ENCODE measurements around the gene TXNRD2.

The TXNRD2 gene

DNA sequence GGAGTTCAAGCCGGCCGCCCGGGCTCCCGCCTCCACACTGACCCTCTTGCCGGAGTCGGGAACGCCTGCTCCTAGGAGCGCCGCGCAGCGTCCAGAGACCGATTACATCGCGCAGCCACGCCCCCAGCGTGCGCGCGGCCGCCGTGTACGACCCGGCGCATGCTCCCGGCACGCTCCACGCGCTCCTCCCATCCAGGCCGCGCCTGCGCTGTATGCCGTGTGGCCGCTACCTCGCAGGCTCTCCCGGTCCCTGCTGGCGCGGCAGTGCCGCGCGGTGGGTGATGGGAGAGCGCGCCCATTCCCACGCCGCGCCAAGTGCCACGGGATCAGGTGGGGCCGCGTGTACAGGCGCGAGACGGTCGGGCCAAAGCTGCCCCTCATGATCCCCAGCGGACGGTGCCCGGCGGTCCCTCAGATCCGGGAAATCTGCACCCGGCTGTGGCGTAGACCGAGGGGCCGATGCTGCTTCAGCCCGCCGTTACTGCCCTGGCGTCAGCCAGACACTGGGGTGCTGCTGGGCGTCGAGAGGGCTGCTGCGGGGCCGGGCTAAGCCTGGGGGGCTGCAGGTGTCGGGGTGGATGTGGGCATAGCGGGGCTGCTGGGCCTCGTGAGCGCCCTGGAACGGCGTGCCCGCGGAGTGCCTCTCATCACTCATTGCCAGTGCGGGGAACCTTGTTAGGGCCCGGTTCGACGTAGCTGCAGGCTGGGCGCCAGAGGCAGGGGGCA, 86.7 kb downstream of the TXNRD2 start, which contains the start of the genes GNB1L and RTL10:
TSS of gene GNB1L (minus strand) at position 97 of the 726 bp plus-strand sequence. CDS start 33,519 bp downstream, outside the sequence.
TSS of gene RTL10 (minus strand) at position 97 of the 726 bp plus-strand sequence. CDS start 2,613 bp downstream, outside the sequence.
- peak; percentile 99 for DNase-seq

DNA sequence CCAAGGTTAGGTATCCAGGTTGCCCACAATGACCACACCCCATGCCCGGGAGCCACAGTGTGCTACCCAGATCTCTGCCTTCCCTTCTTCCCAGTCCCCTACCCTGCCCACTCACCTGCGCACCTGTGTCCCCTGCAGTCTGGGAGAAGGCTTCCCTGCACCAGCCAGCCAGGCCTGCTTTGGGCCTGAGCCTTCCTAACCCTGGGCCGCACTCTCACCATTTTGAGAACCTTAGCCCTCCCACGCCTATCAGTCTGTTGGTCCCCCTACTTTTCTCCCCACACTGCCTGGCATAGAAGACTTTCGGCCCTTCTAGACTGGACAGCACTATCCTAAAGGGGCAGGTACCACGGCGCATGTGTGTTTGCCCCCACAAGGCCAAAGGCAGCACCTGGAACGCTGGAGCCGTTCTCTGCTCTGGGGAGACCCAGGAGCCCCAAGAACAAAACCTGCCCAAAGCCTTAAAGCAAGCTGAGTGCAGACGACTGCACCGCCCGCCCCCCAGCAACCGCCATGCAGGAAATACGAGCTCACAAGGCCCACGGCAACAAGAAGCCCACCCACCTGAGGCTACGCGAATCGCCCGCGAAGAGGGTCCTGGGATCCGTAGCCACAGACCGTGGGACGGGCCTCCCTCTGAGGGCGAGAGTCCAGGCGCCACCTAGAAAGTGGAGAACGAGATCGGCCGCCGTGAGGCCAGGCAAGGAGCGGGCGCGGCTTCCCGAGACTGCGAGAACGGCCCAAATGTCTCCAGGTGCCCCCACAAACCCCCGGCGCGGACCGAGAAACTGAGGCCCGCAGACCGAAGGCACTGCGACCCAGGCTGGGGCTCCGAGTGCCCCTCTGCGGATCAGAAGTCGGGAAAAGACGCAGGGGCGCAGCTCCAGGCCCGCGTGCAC, 87.5 kb downstream of the TXNRD2 start:
- DNase-seq = no peak

DNA sequence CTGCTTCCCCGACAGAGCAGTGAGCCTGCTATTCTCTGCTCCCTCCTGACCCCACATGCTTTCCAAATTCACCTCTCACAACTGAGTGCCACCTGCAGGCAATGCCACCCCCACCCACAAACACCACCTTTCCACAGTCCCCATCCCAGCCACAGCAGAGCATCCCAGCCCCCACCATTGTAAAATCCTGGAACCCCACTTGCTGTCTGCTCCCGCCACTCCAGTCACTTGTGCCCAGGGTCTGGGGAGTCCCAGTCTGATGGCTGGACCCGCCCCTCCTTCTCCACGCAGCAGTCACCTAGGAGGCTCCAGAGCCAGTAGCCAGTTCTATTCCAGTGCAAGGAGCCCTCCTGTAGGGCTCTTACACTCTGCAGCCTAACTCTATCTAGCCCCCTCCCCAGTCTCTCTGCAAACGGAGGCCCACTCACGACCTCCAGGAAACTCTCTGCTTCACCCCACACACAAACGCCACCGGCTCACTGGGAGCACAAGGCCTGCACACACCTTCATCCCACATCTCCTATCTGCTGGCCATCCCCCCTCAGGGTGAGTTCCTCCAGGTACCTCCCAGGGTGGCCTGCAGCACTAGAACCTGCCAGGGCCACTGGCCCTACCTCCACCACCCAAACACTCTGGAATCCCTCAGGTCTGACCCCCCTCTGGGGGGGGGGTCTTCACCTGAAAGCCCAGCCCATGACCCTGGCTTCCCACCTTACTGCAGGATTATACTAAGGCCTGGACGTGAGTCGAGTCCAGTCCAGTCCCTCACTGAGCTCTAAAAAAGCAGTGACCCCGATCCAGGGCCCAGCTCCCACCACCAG, 88.3 kb downstream of the TXNRD2 start:
- DNase-seq = no peak

DNA sequence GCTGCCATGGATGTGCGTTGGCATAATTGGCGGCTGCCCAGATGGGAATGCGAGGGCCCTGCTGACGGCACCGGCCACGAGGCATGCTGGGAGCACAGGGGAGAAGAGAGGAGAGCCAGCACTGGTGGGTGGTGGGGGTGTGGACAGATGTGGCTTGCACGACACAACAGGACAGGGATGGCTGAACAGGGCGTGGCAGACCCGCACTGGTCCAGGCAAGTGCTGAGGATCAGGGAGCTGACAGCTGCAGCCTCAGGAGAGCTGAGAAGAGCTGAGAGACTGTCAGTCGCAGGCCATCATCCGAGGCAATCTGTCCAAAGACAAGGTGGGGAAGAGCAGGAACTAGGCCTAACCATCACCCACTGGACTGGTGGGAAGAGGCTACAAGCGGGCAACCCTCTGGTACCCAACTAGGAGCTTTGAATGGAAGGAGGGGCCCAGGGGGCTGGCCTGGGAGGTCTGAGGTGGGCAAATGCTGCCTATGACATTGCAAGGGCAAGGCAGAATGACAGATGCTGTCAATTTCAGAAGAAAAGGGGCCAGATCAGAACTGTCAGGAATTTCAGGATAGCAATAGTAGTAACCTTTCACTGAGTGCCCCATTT, 89.3 kb downstream of the TXNRD2 start:
- no peak for DNase-seq

DNA sequence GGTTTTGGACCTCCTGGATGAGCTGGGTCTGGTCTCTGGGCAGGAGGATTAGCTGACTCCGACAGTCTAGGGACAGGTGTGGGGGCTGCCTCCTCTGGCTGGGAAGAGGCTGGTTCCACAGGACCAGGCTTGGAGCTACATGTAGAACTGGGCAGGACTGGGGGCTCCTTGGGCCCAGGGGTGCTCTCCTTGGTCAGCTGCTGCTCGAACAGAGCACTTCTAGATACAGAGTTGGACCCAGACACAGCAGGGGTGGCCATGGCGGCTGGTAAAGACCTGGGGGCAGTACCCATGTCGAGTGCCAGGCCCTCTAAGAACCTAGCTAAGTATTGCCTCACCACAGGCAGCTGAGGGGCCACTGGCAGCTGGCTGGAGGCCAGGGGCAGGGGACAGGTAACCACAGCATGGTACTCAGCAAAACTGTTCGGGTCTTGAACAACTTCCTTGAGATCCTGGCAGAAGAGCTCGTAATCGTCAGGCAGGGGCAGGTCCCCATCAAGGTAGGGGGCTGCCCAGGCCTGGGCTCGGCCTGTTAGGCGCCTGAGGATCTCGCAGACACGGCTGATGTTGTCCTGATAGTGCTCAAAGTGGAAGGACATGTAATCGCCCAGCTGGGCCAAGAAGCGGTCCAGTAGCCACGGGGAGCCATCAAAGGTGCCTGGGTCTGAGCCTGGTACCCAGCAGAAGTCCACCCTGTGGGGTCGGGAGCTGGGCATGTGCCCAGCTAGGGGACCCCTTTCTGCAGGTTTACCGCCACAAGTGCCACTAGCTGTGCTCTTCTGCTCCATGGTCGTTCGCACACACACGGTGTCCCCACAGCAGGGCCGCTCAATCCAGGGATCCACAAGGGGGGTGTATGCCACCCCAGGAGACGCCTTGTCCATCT, 90.1 kb downstream of the TXNRD2 start:
- DNase-seq = no peak

DNA sequence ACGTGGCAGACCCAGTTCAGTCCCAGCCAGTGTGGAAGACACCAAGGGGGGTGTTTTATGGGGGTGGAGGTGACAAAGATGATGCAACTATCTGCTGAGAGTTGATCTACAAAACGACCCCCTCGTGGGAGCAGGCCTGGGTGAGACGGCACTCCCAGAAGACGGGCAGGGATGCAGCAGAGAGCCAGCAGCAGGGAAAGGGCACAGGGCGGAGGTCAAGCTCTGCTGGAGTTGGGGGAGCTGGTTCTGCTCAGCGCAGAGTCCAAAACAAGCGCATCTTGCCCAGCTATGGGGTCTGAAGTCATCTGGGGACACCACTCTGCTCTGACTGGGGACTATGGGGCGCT, 90.9 kb downstream of the TXNRD2 start:
- no peak for DNase-seq

DNA sequence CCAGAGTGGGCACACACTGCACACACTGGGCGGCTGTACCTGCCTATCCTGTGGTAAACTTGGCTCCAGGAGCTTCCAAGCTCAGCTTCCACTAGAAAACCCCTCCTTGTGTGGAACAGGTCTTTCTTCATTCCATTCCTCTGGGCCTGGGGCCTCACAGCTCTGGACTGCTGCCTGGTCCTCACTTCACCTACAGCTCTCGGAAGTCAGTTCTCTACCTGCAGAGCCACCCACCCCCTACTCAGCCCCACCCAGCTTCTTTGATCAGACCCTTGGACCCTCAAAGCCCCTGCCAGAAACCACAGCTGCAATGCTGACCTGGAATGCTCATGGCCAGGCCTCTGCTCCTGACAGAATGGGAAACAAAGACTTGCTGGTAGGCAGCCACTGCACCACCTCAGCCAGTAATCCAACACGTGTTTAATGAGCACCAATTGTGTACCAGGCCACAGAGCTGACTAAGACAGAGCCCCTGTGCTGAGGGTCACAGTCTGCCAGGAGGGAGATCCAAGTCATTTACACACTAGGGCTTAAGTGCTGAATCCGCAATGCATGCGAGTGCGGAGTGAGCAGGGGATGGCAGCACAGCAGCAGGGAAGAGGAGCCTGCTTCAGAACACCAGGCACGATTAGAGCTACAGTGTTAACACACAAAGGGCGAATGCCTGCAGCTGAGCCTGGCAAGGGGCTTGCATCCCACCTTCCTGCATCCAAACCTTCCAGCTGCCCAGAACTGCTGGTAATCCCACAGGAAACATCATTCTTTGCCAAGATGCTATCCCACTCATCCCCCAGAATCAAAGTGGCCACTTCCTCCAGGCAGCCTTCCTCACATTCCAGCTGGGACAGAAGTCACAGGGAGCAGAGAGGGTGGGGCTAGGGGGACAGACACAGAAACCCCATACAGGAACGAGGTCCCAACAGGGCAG, 91.5 kb downstream of the TXNRD2 start:
- DNase-seq = no peak

DNA sequence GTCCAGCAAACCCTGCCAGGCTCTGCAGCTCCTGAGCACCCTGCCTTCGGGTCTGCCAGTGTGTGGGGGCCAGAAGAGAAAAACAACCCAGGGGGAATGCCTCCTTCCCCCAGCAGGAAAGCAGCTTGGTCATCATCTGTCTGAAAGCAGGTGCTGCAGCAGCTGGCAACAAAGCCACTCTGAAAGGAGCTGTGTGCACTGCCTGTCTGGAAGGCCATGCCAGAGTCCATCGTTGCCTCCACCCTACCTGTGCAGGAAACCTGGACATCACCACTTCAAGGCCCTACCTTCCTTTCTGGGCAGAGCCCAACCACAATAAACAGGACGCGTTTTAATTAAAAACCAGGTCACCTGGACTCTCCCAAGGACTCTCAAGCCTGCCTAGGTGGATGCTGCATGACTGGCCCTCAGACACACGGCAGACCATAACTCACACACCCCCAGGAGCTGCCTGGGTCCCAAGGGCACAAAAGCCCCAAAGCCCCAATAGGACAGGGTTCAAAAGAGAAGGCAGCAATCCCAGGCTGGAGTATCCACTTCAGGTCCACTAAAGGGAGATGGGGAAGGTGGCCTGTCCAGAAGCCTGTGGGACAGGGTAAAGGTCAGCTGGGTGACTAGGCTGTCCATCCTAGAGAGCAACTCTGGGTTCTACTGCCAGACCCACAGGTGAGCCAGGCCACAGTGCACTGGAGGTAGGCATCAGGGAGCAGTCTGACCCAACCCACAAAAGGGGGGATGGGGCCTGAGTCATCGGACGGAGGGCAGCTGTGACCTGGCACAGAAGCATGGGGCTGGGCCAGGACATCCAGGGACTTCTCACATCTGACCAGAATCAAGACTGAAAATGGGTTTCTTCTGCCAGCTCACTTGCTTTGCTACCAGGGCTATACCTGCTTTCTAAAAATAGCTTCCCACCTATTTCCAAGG, 93.1 kb downstream of the TXNRD2 start:
- no peak for DNase-seq

DNA sequence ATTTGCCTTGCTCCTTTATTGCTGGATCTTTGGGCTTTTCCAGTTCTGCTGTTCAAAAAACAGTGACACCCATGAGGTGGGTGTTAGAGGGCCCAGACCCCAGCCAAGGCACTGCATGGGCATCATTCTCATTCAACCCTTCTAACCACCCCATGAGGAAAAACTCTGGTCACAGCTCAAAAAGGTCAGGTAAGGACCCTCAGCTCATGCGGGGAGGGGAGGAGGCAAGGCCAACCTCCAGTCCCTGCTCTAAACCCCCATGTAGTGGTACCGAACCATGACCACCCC, 94.3 kb downstream of the TXNRD2 start:
- DNase-seq = no peak

DNA sequence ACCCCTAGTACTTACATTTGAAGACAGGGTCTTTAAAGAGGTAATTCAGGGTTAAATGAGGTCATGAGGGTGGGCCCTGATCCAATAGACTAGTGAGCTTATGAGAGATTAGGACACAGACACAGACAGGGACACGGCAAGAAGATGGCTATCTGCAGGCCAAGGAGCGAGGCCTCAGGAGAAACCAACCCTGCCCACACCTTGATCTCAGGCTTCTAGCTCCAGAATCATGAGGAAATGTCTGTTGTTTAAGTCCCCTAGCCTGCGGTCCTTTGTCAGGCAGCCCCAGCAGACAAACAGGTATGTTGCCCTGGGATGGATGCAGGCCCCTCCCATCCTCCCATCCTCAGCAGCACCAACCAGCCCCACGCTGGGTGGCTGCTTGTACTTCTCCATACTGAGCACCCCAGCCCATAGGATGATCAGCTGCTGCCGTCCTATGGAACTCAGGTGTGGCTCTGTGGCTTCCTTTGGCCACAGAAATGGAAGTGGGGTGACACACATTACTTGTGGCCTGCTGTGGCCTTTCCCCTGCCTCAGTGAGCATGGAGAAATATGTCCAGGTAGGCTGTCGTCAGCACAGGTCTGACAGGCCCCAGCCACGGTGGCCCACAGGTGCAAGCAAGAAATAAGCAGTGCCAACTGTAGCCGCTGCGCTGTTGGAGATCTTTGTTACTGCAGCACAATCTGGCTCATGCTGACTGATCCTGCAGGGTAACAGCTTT, 94.8 kb downstream of the TXNRD2 start:
- DNase-seq = no peak

DNA sequence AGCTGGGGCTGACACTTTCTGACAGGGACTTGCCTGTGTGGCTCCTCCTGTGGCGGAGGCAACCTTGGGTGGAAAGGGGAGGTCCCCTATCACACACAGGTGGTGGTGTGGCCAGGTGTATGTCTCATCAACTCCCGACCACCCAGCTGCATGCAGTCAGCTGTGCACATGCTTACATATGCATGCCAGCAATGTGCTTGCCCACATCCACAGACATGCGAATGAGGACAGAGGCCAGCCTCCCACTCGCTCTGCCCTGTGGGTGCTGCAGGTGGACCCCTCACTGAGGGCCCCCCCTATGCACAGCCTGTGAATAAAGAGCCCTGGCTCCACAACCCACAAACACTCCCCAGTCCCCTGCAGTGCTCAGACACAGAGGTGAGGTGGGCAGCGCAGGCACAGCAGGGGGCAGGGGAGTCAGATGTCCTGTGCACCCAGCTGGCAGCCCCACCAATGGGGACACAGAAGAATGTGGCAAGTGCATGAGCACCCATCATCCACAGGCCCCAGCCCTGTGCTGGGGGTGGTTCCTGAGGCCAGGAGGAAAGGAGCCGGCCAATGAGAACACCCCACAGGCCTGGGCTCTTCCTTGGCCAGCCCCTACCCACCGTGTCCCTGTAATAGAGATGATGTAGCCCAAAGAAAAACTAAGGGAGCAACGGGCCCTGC, 96.4 kb downstream of the TXNRD2 start:
- no peak for DNase-seq

DNA sequence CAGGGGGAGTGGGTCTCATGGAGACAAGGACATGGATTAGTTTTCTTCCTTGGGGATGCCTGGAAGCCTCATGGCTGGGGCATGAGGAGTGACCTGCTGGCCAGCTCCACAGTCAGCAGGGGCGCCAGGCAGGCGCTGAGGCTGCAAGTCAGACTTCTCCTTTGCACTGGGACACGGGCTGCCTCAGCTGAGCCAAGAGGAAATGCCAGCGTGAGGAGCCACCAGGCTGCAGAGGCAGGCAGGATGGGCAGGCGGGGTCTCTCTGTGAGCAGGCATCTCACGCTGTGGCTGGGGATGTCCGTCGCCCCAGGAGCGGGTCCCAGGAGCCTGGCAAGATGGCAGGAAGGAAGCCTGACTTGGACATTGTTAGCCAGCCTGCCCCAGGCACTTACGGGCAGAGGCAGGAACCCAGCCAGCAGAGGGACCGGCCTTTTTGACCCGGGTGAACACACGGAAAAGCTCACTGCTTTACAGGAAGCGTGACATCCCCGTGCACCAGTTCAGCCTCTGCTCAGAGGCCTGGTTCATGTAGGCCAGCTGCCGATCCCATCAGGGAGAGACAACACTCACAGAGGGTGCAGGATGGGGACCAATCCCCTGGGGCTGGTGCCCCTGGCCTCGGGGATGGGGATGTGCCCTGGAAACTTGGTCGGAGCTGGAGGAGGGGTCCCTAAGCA, 97.1 kb downstream of the TXNRD2 start:
- DNase-seq = peak; percentile 68

DNA sequence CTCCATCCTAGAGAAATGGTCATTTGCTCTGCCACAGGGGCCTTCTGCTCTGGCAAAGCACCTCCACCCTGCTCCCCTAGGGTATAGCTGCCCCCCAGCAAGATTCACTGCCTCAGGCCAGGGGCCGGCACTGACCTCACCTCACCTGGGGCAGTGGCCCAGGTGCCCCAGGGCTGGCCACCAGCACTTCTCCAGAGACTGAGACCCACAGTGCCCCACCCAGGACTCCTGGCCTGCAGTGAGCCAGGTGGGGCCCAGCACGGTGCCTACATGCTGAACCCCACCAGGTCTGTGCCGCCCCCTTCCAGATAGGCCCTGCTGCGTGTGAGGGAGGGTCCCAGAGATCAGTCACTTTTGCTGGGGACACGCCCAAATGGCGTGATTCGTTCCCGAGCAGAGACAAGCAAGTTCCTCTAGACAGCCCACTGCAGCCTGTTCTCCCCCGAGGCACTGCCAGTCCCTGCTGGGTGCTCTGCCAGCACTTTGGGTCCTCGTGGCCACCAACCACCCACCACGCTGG, 97.7 kb downstream of the TXNRD2 start:
- DNase-seq = no peak

DNA sequence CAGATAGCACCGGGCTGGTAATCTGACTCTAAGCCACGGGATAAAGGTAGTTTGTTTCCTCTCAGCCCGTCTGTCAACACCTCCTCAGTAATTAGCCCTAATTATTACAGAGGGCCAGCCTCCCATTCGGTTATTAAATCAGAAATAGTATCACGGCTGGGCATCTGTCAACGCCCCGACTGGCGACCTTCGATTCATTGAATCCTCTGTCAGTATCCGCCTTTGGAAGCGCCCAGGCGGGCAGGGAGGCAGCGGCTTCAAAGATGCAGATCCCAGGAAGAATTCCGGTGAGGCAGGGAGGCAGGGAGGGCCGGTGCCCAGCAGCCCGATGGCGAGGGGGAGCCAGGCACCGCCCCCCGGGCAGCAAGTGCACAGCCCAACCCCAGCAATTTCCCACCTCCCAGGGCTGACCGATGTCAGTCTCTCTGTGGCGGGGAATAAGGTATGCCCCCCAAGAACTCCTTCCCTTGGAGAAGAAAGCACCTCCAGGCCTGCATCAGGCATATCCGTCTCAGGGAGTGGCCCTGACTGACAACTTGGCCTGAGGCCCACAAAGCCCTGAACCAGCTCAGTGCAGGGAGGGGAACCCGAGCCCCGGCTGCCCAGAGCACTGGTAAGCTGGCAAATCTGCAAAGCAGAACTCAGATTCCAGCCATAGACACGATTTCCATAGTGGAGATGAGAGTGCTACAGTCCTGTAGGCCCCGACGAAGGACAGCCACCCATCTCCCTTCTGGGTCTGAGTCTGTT, 98.3 kb downstream of the TXNRD2 start:
- no peak for DNase-seq

DNA sequence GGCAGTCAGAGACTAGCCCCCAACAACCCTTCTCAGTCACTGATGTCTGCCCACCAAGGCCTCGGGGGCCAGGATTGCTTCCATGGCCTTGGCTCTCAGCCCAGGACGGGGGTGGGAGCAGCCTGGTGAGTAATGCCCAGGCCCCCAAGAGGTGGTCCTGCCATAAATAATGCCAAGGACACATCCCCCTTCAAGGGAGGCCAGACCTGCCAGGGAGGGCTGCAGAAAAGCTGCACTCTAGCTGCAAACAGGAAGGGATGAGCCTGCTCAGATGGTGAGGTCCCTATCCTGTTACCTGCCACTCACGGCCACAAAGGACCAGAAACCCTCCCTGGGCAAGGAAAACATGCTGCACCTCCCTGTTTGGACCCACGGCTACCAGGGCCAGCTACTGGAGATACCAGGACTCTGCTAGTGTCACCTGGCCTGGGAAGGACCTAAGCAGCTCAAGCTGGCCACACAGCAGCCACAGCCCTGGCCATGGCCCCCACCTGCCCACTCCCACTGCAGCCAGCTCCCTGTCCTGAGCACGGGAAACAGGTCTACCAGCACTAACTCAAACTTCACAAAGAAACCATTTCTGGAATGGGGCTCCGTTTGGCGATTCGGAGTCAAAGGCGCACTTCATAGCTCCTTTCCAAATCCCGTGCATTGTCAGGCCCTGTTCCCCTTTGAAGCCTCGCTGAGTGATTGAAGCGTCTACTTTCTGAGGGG, 99.1 kb downstream of the TXNRD2 start:
- DNase-seq = no peak
